HepG2 (cell line): ENCODE data around the gene ECD. TPM values are rescaled to one million over a fixed set of nuclear protein-coding genes. Genes with fewer than 3 reads are reported as not detected.

ENCODE experiments used
- ATF3 ChIP-seq: sonication (generic); formaldehyde crosslinking; IDR thresholded peaks from 2 replicates; pipeline ENCODE4 v1.4.0; 2020; ENCODE audit warnings: missing genetic modification reagents
- FOXK1 ChIP-seq: sonication (generic); formaldehyde crosslinking; IDR thresholded peaks from 2 replicates; pipeline ENCODE4 v1.4.0; 2020; ENCODE audit warnings: low read depth, missing genetic modification reagents, borderline replicate concordance
- FOXK2 ChIP-seq: fragments of 450-650 bp; IDR thresholded peaks from 2 replicates; pipeline ENCODE4 v1.6.1; 2016
- FOXO1 ChIP-seq: sonication (generic); formaldehyde crosslinking; IDR thresholded peaks from 2 replicates; pipeline ENCODE4 v1.4.0; 2020; ENCODE audit warnings: missing genetic modification reagents
- FOXP1 ChIP-seq, 2 experiments: fragments of 450-650 bp in 1 of 2; IDR thresholded peaks; 2 replicates each; pipeline ENCODE4 v1.6.1; 2017 to 2018; ENCODE audit warnings: antibody characterized with exemption in 1 of 2
- HNF4A ChIP-seq: sonication (generic); formaldehyde crosslinking; IDR thresholded peaks from 2 replicates; pipeline ENCODE4 v1.4.0; 2020; ENCODE audit warnings: missing genetic modification reagents
- HOXA3 ChIP-seq: sonication (generic); formaldehyde crosslinking; IDR thresholded peaks from 2 replicates; pipeline ENCODE4 v1.5.0; 2020; ENCODE audit warnings: missing genetic modification reagents
- MIXL1 ChIP-seq: IDR thresholded peaks from 2 replicates; pipeline ENCODE4 v1.6.1; 2016
- NCOR1 ChIP-seq: fragments of 200-600 bp; sonication (generic); IDR thresholded peaks from 2 replicates; pipeline ENCODE4 v1.7.0; 2017; ENCODE audit warnings: antibody characterized with exemption, low read length, borderline replicate concordance
- PATZ1 ChIP-seq: sonication (generic); formaldehyde crosslinking; IDR thresholded peaks from 2 replicates; pipeline ENCODE4 v1.4.0; 2020; ENCODE audit warnings: missing genetic modification reagents
- PHB2 ChIP-seq: fragments of 450-650 bp; IDR thresholded peaks from 2 replicates; pipeline ENCODE4 v1.6.1; 2018; ENCODE audit not compliant: partially characterized antibody
- PITX1 ChIP-seq: sonication (generic); formaldehyde crosslinking; IDR thresholded peaks from 2 replicates; pipeline ENCODE4 v1.5.1; 2020; ENCODE audit warnings: mild to moderate bottlenecking, missing genetic modification reagents
- RXRA ChIP-seq: sonication (generic); formaldehyde crosslinking; IDR thresholded peaks from 2 replicates; pipeline ENCODE4 v1.5.1; 2020; ENCODE audit warnings: missing genetic modification reagents
- SETDB1 ChIP-seq: sonication (generic); formaldehyde crosslinking; IDR thresholded peaks from 2 replicates; pipeline ENCODE4 v1.5.1; 2020; ENCODE audit warnings: missing genetic modification reagents, mild to moderate bottlenecking, borderline replicate concordance
- SNAI1 ChIP-seq: sonication (generic); formaldehyde crosslinking; IDR thresholded peaks from 2 replicates; pipeline ENCODE4 v1.5.0; 2020; ENCODE audit warnings: mild to moderate bottlenecking, missing genetic modification reagents, borderline replicate concordance
- TAF15 ChIP-seq: fragments of 200-400 bp; formaldehyde crosslinking; IDR thresholded peaks from one replicate; pipeline ENCODE4 v1.6.1; 2018; ENCODE audit warnings: mild to moderate bottlenecking, low read depth, low read length; ENCODE audit not compliant: poor library complexity, severe bottlenecking
- TBL1XR1 ChIP-seq: fragments of 150-350 bp; IDR thresholded peaks from 2 replicates; pipeline ENCODE4 v1.6.1; 2014; ENCODE audit warnings: borderline replicate concordance, low read length; ENCODE audit not compliant: partially characterized antibody
- YY1 ChIP-seq: IDR thresholded peaks from 2 replicates; pipeline ENCODE4 v1.6.1; 2011; ENCODE audit warnings: low read length, low read depth, moderate library complexity, mild to moderate bottlenecking; ENCODE audit not compliant: insufficient read depth, insufficient replicate concordance
- ZBTB1 ChIP-seq: sonication (generic); formaldehyde crosslinking; IDR thresholded peaks from 2 replicates; pipeline ENCODE4 v1.4.0; 2020; ENCODE audit warnings: missing genetic modification reagents, borderline replicate concordance
- ZBTB14 ChIP-seq: sonication (generic); formaldehyde crosslinking; IDR thresholded peaks from 2 replicates; pipeline ENCODE4 v1.4.0; 2020; ENCODE audit warnings: missing genetic modification reagents
- ZBTB39 ChIP-seq: sonication (generic); formaldehyde crosslinking; IDR thresholded peaks from 2 replicates; pipeline ENCODE4 v1.5.0; 2020; ENCODE audit warnings: missing genetic modification reagents
- ZNF430 ChIP-seq: sonication (generic); formaldehyde crosslinking; IDR thresholded peaks from 2 replicates; pipeline ENCODE4 v1.9.0; 2021; ENCODE audit warnings: mild to moderate bottlenecking, missing genetic modification reagents
- ZNF577 ChIP-seq: sonication (generic); formaldehyde crosslinking; IDR thresholded peaks from 2 replicates; pipeline ENCODE4 v1.4.0; 2020; ENCODE audit warnings: mild to moderate bottlenecking, low read depth, missing genetic modification reagents, borderline replicate concordance
- ZNF782 ChIP-seq: sonication (generic); formaldehyde crosslinking; IDR thresholded peaks from 2 replicates; pipeline ENCODE4 v1.4.0; 2020; ENCODE audit warnings: missing genetic modification reagents, mild to moderate bottlenecking, borderline replicate concordance
- polyA plus RNA-seq, 8 experiments: library from polyadenylated mRNA; depleted of rRNA in 3 of 8; stranded (reverse) in 7 of 8; unstranded in 1 of 8; fragments of >200 nt; fragmentation: Illumina TruSeq in 4 of 8; extraction: Trizol in 4 of 8; gene quantifications; 2 replicates each; pipeline versions ENCODE4 v1.2.1 to v1.2.3, GENCODE V29; 2011 to 2016; ENCODE audit warnings: low read depth in 4 of 8, missing spikeins in 1 of 8, mixed read lengths in 1 of 8; ENCODE audit not compliant: insufficient read depth in 1 of 8
- total RNA-seq, 5 experiments: library from RNA; depleted of rRNA; stranded (reverse); fragments of >200 nt; fragmentation: Illumina TruSeq; extraction: Trizol; gene quantifications; 2 replicates each; pipeline ENCODE4 v1.2.3, GENCODE V29; 2016; ENCODE audit warnings: low read depth in 1 of 5

The ECD gene
- total and polyA plus RNA-seq, 2 of the 13 experiments (the other 11 are each of a cell fraction or from before 2014, with no cell fraction given), result 21.5 to 27.6 TPM

GRCh38 chr10:73131913-73132686, 35.7 kb downstream of the ECD start (continued):
- peak; percentile 79; the same call in 1 of the 2 replicates for TF ChIP-seq ZBTB39
- TF ChIP-seq PHB2, result no peak
- peak; percentile 96 for TF ChIP-seq FOXO1 (CRISPR knock-in tag)
- TF ChIP-seq ZBTB1, result no peak
- peak; percentile 44 for TF ChIP-seq TBL1XR1
- peak; percentile 32; the same call in 1 of the 2 replicates for TF ChIP-seq ZNF430 (CRISPR knock-in tag)
- TF ChIP-seq ZNF577 (CRISPR knock-in tag), result no peak
- no peak for TF ChIP-seq ZBTB14
- peak; percentile 57; the same call in 1 of the 2 replicates for TF ChIP-seq PATZ1 (CRISPR knock-in tag)
- peak; percentile 63; the same call in 1 of the 2 replicates for TF ChIP-seq MIXL1 (CRISPR knock-in tag)
- no peak for TF ChIP-seq FOXP1 (IDR thresholded peaks at IDR 0.05)
- TF ChIP-seq FOXP1 (CRISPR knock-in tag; IDR thresholded peaks at IDR 0.05), result peak; percentile 86
- peak; percentile 38; the same call in 1 of the 2 replicates for TF ChIP-seq HOXA3 (CRISPR knock-in tag)
- TF ChIP-seq FOXK2, result peak; percentile 75; the same call in 1 of the 2 replicates
- TF ChIP-seq SNAI1 (CRISPR knock-in tag), result no peak
- peak; percentile 73; the same call in 1 of the 2 replicates for TF ChIP-seq RXRA
- no peak for TF ChIP-seq YY1
- TF ChIP-seq NCOR1, result peak; percentile 85
- TF ChIP-seq ATF3 (CRISPR knock-in tag), result no peak
- peak; percentile 49; the same call in 1 of the 2 replicates for TF ChIP-seq PITX1
- peak; percentile 94 for TF ChIP-seq HNF4A (CRISPR knock-in tag)
- peak; percentile 88 for TF ChIP-seq FOXK1 (CRISPR knock-in tag)
- no peak for TF ChIP-seq ZNF782 (CRISPR knock-in tag)
- no peak for TF ChIP-seq TAF15
- TF ChIP-seq SETDB1 (CRISPR knock-in tag), result no peak
